Peyer's patch (tissue), 4 donors: ENCODE data around the gene ERC1. TPM values are rescaled to one million over a fixed set of nuclear protein-coding genes. Genes with fewer than 3 reads are reported as not detected.

ENCODE experiments used
- DNase-seq, 3 donors: peaks; one replicate each; pipeline ENCODE4 v3.0.0-alpha.2; 2017 to 2019
- H3K27ac ChIP-seq, 4 donors: fragments of 200-600 bp; sonication (generic); one replicate each; pipeline ENCODE4 v1.5.1; 2016 to 2019
- H3K27me3 ChIP-seq, 2 donors: fragments of 200-600 bp; sonication (generic); one replicate each; pipeline ENCODE4 v1.5.1; 2019
- H3K36me3 ChIP-seq, 3 donors: fragments of 200-600 bp; sonication (generic); one replicate each; pipeline ENCODE4 v1.5.1; 2016 to 2019
- H3K4me1 ChIP-seq, 4 donors: fragments of 200-600 bp; sonication (generic); one replicate each; pipeline ENCODE4 v1.5.1; 2016 to 2019
- H3K4me3 ChIP-seq, 4 donors: fragments of 200-600 bp; sonication (generic); 1 replicate in 3 of 4; 2 replicates in 1 of 4; pipeline ENCODE4 v1.5.1; 2016 to 2019; ENCODE audit warnings: mild to moderate bottlenecking in 1 of 4
- H3K9me3 ChIP-seq, 4 donors: fragments of 200-600 bp; sonication (generic); one replicate each; pipeline ENCODE4 v1.5.1; 2016 to 2019; ENCODE audit warnings: mild to moderate bottlenecking in 1 of 4
- CTCF ChIP-seq, 6 experiments: fragments of 450-650 bp in 4 of 6; fragments of 200-600 bp in 2 of 6; sonication (generic) in 1 of 6; IDR thresholded peaks; one replicate each; pipeline ENCODE4 v1.5.1; 2017 to 2019; ENCODE audit warnings: antibody characterized with exemption in 6 of 6, mild to moderate bottlenecking in 3 of 6, moderate library complexity in 1 of 6
- POLR2A ChIP-seq, 2 donors: fragments of 450-650 bp; IDR thresholded peaks; one replicate each; pipeline ENCODE4 v1.5.1; 2017; ENCODE audit warnings: antibody characterized with exemption in 2 of 2, mild to moderate bottlenecking in 2 of 2, moderate library complexity in 2 of 2
- total RNA-seq, 4 donors: library from RNA; depleted of rRNA; stranded (reverse); fragments of >200 nt; gene quantifications; one replicate each; pipeline ENCODE4 v1.1.0, GENCODE V29; 2016

Gene ERC1
- total RNA-seq, 4 donors from 2014 or later: 26.5 to 184 (median 31.7) TPM

GRCh38 chr12:1529862-1530591, 539.0 kb downstream of the ERC1 start:
- Histone ChIP-seq H3K36me3 (no peaks in the 10 kb centered on the region), H3K27me3 (peaks cover 0 to 24% of the 10 kb centered on the region in 2 donors), H3K27ac (peak overlapping the region in 2 of 4 donors; percentile 15 to 19), H3K4me1 (peaks cover 0 to 24% (median 0%) of the 10 kb centered on the region in 4 donors), H3K4me3 (peak overlapping the region; percentile 31 to 64 (median 61)), H3K9me3 (no peaks in the 10 kb centered on the region)
- TF ChIP-seq CTCF (IDR thresholded peaks at IDR 0.05): no peak
- TF ChIP-seq POLR2A (IDR thresholded peaks at IDR 0.05): no peak
- DNase-seq: no peak

GRCh38 chr12:1530592-1531152, 539.6 kb downstream of the ERC1 start:
- TF ChIP-seq CTCF (IDR thresholded peaks at IDR 0.05) (no peak), POLR2A (IDR thresholded peaks at IDR 0.05) (no peak)
- H3K4me1 ChIP-seq: peaks cover 0 to 24% (median 0%) of the 10 kb centered on the region in 4 donors
- H3K9me3 ChIP-seq: no peaks in the 10 kb centered on the region
- peaks cover 0 to 24% of the 10 kb centered on the region in 2 donors for H3K27me3 ChIP-seq
- no peaks in the 10 kb centered on the region for H3K36me3 ChIP-seq
- DNase-seq: peak in 1 of 3 donors; percentile 33
- H3K4me3 ChIP-seq: peak overlapping the region; percentile 33 to 64 (median 61)
- H3K27ac ChIP-seq: peak overlapping the region in 1 of 4 donors; percentile 19

GRCh38 chr12:1531153-1531653, 540.2 kb downstream of the ERC1 start:
- Histone ChIP-seq H3K4me3 (peak overlapping the region; percentile 33 to 63 (median 53)), H3K27ac (no peak overlapping the region), H3K4me1 (peaks cover 0 to 24% (median 0%) of the 10 kb centered on the region in 4 donors), H3K36me3 (no peaks in the 10 kb centered on the region), H3K27me3 (peaks cover 0 to 24% of the 10 kb centered on the region in 2 donors), H3K9me3 (no peaks in the 10 kb centered on the region)
- no peak for TF ChIP-seq CTCF (IDR thresholded peaks at IDR 0.05)
- no peak for TF ChIP-seq POLR2A (IDR thresholded peaks at IDR 0.05)
- DNase-seq: no peak

- H3K4me3 ChIP-seq: peak overlapping the region; percentile 33 to 63 (median 53)
- no peak for DNase-seq
- peaks cover 0 to 24% (median 0%) of the 10 kb centered on the region in 4 donors for H3K4me1 ChIP-seq
- H3K36me3 ChIP-seq: no peaks in the 10 kb centered on the region
- H3K27me3 ChIP-seq: peaks cover 0 to 24% of the 10 kb centered on the region in 2 donors
- H3K27ac ChIP-seq: no peak overlapping the region
- no peaks in the 10 kb centered on the region for H3K9me3 ChIP-seq
- TF ChIP-seq POLR2A (IDR thresholded peaks at IDR 0.05): no peak
- TF ChIP-seq CTCF (IDR thresholded peaks at IDR 0.05): no peak
Observed at GRCh38 chr12:1531654-1532374, 540.8 kb downstream of the ERC1 start.

GRCh38 chr12:1532375-1533165, 541.5 kb downstream of the ERC1 start:
- H3K36me3 ChIP-seq: no peaks in the 10 kb centered on the region
- no peak for DNase-seq
- peaks cover 0 to 24% of the 10 kb centered on the region in 2 donors for H3K27me3 ChIP-seq
- H3K4me1 ChIP-seq: peaks cover 0 to 24% (median 0%) of the 10 kb centered on the region in 4 donors
- no peak for TF ChIP-seq CTCF (IDR thresholded peaks at IDR 0.05)
- TF ChIP-seq POLR2A (IDR thresholded peaks at IDR 0.05): no peak
- H3K9me3 ChIP-seq: no peaks in the 10 kb centered on the region
- H3K27ac ChIP-seq: no peak overlapping the region
- peak overlapping the region in 1 of 4 donors; percentile 6 for H3K4me3 ChIP-seq
